ENCODE measurements around the gene PDZD2.

PDZD2 gene

GRCh38 chr5:31911291-31912265 lies 272.6 kb downstream of the PDZD2 start:
- H3K36me3 ChIP-seq (ENCODE audit: control insufficient read depth in 1 of 2, insufficient read depth in 2 of 2, low read length in 2 of 2), result no peaks in the 10 kb centered on the region
- H3K4me3 ChIP-seq (ENCODE audit: low read depth in 1 of 2, low read length in 2 of 2), result no peak overlapping the region
- H3K9me3 ChIP-seq (ENCODE audit: control insufficient read depth in 1 of 2, low read length in 2 of 2), result no peaks in the 10 kb centered on the region
- H3K4me1 ChIP-seq (ENCODE audit: control insufficient read depth in 1 of 2, insufficient read depth in 2 of 2, low read length in 2 of 2), result no peaks in the 10 kb centered on the region
- no peaks in the 10 kb centered on the region for H3K27me3 ChIP-seq (ENCODE audit: low read depth, low read length)
- H3K27ac ChIP-seq (ENCODE audit: low read length), result no peak overlapping the region

GRCh38 chr5:31913808-31914207 lies 274.9 kb downstream of the PDZD2 start:
- H3K36me3 ChIP-seq (ENCODE audit: control insufficient read depth in 1 of 2, insufficient read depth in 2 of 2, low read length in 2 of 2), result no peaks in the 10 kb centered on the region
- no peaks in the 10 kb centered on the region for H3K27me3 ChIP-seq (ENCODE audit: low read depth, low read length)
- no peaks in the 10 kb centered on the region for H3K4me1 ChIP-seq (ENCODE audit: control insufficient read depth in 1 of 2, insufficient read depth in 2 of 2, low read length in 2 of 2)
- no peak overlapping the region for H3K4me3 ChIP-seq (ENCODE audit: low read depth in 1 of 2, low read length in 2 of 2)
- no peaks in the 10 kb centered on the region for H3K9me3 ChIP-seq (ENCODE audit: control insufficient read depth in 1 of 2, low read length in 2 of 2)
- H3K27ac ChIP-seq (ENCODE audit: low read length), result no peak overlapping the region

GRCh38 chr5:31916327-31916726 lies 277.4 kb downstream of the PDZD2 start:
- H3K27me3 ChIP-seq (ENCODE audit: low read depth, low read length), result no peaks in the 10 kb centered on the region
- H3K27ac ChIP-seq (ENCODE audit: low read length), result no peak overlapping the region
- no peaks in the 10 kb centered on the region for H3K4me1 ChIP-seq (ENCODE audit: control insufficient read depth in 1 of 2, insufficient read depth in 2 of 2, low read length in 2 of 2)
- no peaks in the 10 kb centered on the region for H3K9me3 ChIP-seq (ENCODE audit: control insufficient read depth in 1 of 2, low read length in 2 of 2)
- no peak overlapping the region for H3K4me3 ChIP-seq (ENCODE audit: low read depth in 1 of 2, low read length in 2 of 2)
- no peaks in the 10 kb centered on the region for H3K36me3 ChIP-seq (ENCODE audit: control insufficient read depth in 1 of 2, insufficient read depth in 2 of 2, low read length in 2 of 2)

- H3K27ac ChIP-seq (ENCODE audit: low read length), result no peak overlapping the region
- H3K9me3 ChIP-seq (ENCODE audit: control insufficient read depth in 1 of 2, low read length in 2 of 2), result no peaks in the 10 kb centered on the region
- H3K4me3 ChIP-seq (ENCODE audit: low read depth in 1 of 2, low read length in 2 of 2), result no peak overlapping the region
- H3K36me3 ChIP-seq (ENCODE audit: control insufficient read depth in 1 of 2, insufficient read depth in 2 of 2, low read length in 2 of 2), result no peaks in the 10 kb centered on the region
- no peaks in the 10 kb centered on the region for H3K4me1 ChIP-seq (ENCODE audit: control insufficient read depth in 1 of 2, insufficient read depth in 2 of 2, low read length in 2 of 2)
- H3K27me3 ChIP-seq (ENCODE audit: low read depth, low read length), result no peaks in the 10 kb centered on the region
Observed at GRCh38 chr5:31918739-31919138, 279.8 kb downstream of the PDZD2 start.

GRCh38 chr5:31921852-31922305 lies 282.9 kb downstream of the PDZD2 start:
- no peaks in the 10 kb centered on the region for H3K36me3 ChIP-seq (ENCODE audit: control insufficient read depth in 1 of 2, insufficient read depth in 2 of 2, low read length in 2 of 2)
- no peaks in the 10 kb centered on the region for H3K27me3 ChIP-seq (ENCODE audit: low read depth, low read length)
- H3K4me1 ChIP-seq (ENCODE audit: control insufficient read depth in 1 of 2, insufficient read depth in 2 of 2, low read length in 2 of 2), result no peaks in the 10 kb centered on the region
- H3K9me3 ChIP-seq (ENCODE audit: control insufficient read depth in 1 of 2, low read length in 2 of 2), result no peaks in the 10 kb centered on the region
- no peak overlapping the region for H3K27ac ChIP-seq (ENCODE audit: low read length)
- no peak overlapping the region for H3K4me3 ChIP-seq (ENCODE audit: low read depth in 1 of 2, low read length in 2 of 2)

GRCh38 chr5:31924005-31924404 lies 285.1 kb downstream of the PDZD2 start:
- H3K9me3 ChIP-seq (ENCODE audit: control insufficient read depth in 1 of 2, low read length in 2 of 2), result no peaks in the 10 kb centered on the region
- no peak overlapping the region for H3K27ac ChIP-seq (ENCODE audit: low read length)
- no peak overlapping the region for H3K4me3 ChIP-seq (ENCODE audit: low read depth in 1 of 2, low read length in 2 of 2)
- H3K36me3 ChIP-seq (ENCODE audit: control insufficient read depth in 1 of 2, insufficient read depth in 2 of 2, low read length in 2 of 2), result no peaks in the 10 kb centered on the region
- no peaks in the 10 kb centered on the region for H3K4me1 ChIP-seq (ENCODE audit: control insufficient read depth in 1 of 2, insufficient read depth in 2 of 2, low read length in 2 of 2)
- no peaks in the 10 kb centered on the region for H3K27me3 ChIP-seq (ENCODE audit: low read depth, low read length)

- Histone ChIP-seq H3K4me3 (ENCODE audit: low read depth in 1 of 2, low read length in 2 of 2) (no peak overlapping the region), H3K9me3 (ENCODE audit: control insufficient read depth in 1 of 2, low read length in 2 of 2) (no peaks in the 10 kb centered on the region), H3K27ac (ENCODE audit: low read length) (no peak overlapping the region), H3K4me1 (ENCODE audit: control insufficient read depth in 1 of 2, insufficient read depth in 2 of 2, low read length in 2 of 2) (peaks cover 0 to 5% of the 10 kb centered on the region in 2 donors), H3K27me3 (ENCODE audit: low read depth, low read length) (no peaks in the 10 kb centered on the region), H3K36me3 (ENCODE audit: control insufficient read depth in 1 of 2, insufficient read depth in 2 of 2, low read length in 2 of 2) (no peaks in the 10 kb centered on the region)
Observed at GRCh38 chr5:31931874-31932273, 292.9 kb downstream of the PDZD2 start.

- Histone ChIP-seq H3K4me1 (ENCODE audit: control insufficient read depth in 1 of 2, insufficient read depth in 2 of 2, low read length in 2 of 2) (peaks cover 0 to 5% of the 10 kb centered on the region in 2 donors), H3K27me3 (ENCODE audit: low read depth, low read length) (no peaks in the 10 kb centered on the region), H3K27ac (ENCODE audit: low read length) (no peak overlapping the region), H3K4me3 (ENCODE audit: low read depth in 1 of 2, low read length in 2 of 2) (no peak overlapping the region), H3K36me3 (ENCODE audit: control insufficient read depth in 1 of 2, insufficient read depth in 2 of 2, low read length in 2 of 2) (no peaks in the 10 kb centered on the region), H3K9me3 (ENCODE audit: control insufficient read depth in 1 of 2, low read length in 2 of 2) (no peaks in the 10 kb centered on the region)
Observed at GRCh38 chr5:31934156-31934555, 295.2 kb downstream of the PDZD2 start.

- Histone ChIP-seq H3K4me1 (ENCODE audit: control insufficient read depth in 1 of 2, insufficient read depth in 2 of 2, low read length in 2 of 2) (peaks cover 0 to 5% of the 10 kb centered on the region in 2 donors), H3K27me3 (ENCODE audit: low read depth, low read length) (no peaks in the 10 kb centered on the region), H3K4me3 (ENCODE audit: low read depth in 1 of 2, low read length in 2 of 2) (no peak overlapping the region), H3K9me3 (ENCODE audit: control insufficient read depth in 1 of 2, low read length in 2 of 2) (no peaks in the 10 kb centered on the region), H3K27ac (ENCODE audit: low read length) (no peak overlapping the region), H3K36me3 (ENCODE audit: control insufficient read depth in 1 of 2, insufficient read depth in 2 of 2, low read length in 2 of 2) (no peaks in the 10 kb centered on the region)
Observed at GRCh38 chr5:31935496-31936369, 296.8 kb downstream of the PDZD2 start.

GRCh38 chr5:31936683-31937082 lies 297.8 kb downstream of the PDZD2 start:
- Histone ChIP-seq H3K9me3 (ENCODE audit: control insufficient read depth in 1 of 2, low read length in 2 of 2) (no peaks in the 10 kb centered on the region), H3K36me3 (ENCODE audit: control insufficient read depth in 1 of 2, insufficient read depth in 2 of 2, low read length in 2 of 2) (no peaks in the 10 kb centered on the region), H3K27ac (ENCODE audit: low read length) (no peak overlapping the region), H3K27me3 (ENCODE audit: low read depth, low read length) (no peaks in the 10 kb centered on the region), H3K4me3 (ENCODE audit: low read depth in 1 of 2, low read length in 2 of 2) (no peak overlapping the region), H3K4me1 (ENCODE audit: control insufficient read depth in 1 of 2, insufficient read depth in 2 of 2, low read length in 2 of 2) (peaks cover 0 to 5% of the 10 kb centered on the region in 2 donors)

GRCh38 chr5:31937226-31937625 lies 298.3 kb downstream of the PDZD2 start:
- no peaks in the 10 kb centered on the region for H3K9me3 ChIP-seq (ENCODE audit: control insufficient read depth in 1 of 2, low read length in 2 of 2)
- peaks cover 0 to 5% of the 10 kb centered on the region in 2 donors for H3K4me1 ChIP-seq (ENCODE audit: control insufficient read depth in 1 of 2, insufficient read depth in 2 of 2, low read length in 2 of 2)
- no peak overlapping the region for H3K27ac ChIP-seq (ENCODE audit: low read length)
- no peaks in the 10 kb centered on the region for H3K36me3 ChIP-seq (ENCODE audit: control insufficient read depth in 1 of 2, insufficient read depth in 2 of 2, low read length in 2 of 2)
- H3K27me3 ChIP-seq (ENCODE audit: low read depth, low read length), result no peaks in the 10 kb centered on the region
- no peak overlapping the region for H3K4me3 ChIP-seq (ENCODE audit: low read depth in 1 of 2, low read length in 2 of 2)

Measured in muscle layer of duodenum (tissue), 2 donors.